Hematopoietic multipotent progenitor cell treated with erythropoietin and hydrocortisone succinate and interleukin-3 and kit ligand, for 6 days (in vitro differentiated cells): Measurements from ENCODE around the gene ATP9B.
A peak's percentile ranks its signal among the peaks of the same experiment; 100 is the strongest.

ENCODE experiments used
- DNase-seq: peaks from one replicate; pipeline ENCODE4 v3.0.0-alpha.2; 2015

Gene ATP9B

GRCh38 chr18:79402977-79403722, 334.0 kb downstream of the ATP9B start:
- peak; percentile 83 for DNase-seq

- no peak for DNase-seq
Measured at GRCh38 chr18:79403723-79404566, 334.8 kb downstream of the ATP9B start.

GRCh38 chr18:79404567-79404910, 335.3 kb downstream of the ATP9B start:
- DNase-seq, result peak; percentile 51

- no peak for DNase-seq
Measured at GRCh38 chr18:79405019-79405780, 336.0 kb downstream of the ATP9B start.

- DNase-seq, result peak; percentile 82
Measured at GRCh38 chr18:79405781-79406575, 336.8 kb downstream of the ATP9B start.

- no peak for DNase-seq
Measured at GRCh38 chr18:79406708-79407107, 337.5 kb downstream of the ATP9B start.

GRCh38 chr18:79409313-79409712, 340.1 kb downstream of the ATP9B start:
- DNase-seq, result no peak

GRCh38 chr18:79410171-79410641, 341.0 kb downstream of the ATP9B start:
- DNase-seq, result no peak

- DNase-seq, result no peak
Measured at GRCh38 chr18:79410731-79411613, 341.8 kb downstream of the ATP9B start.

GRCh38 chr18:79411614-79412526, 342.7 kb downstream of the ATP9B start:
- DNase-seq, result no peak

- no peak for DNase-seq
Measured at GRCh38 chr18:79413025-79413424, 343.8 kb downstream of the ATP9B start.

- no peak for DNase-seq
Measured at GRCh38 chr18:79413426-79413825, 344.2 kb downstream of the ATP9B start.

- no peak for DNase-seq
Measured at GRCh38 chr18:79413901-79414300, 344.7 kb downstream of the ATP9B start.

- no peak for DNase-seq
Measured at GRCh38 chr18:79416022-79416676, 347.0 kb downstream of the ATP9B start.

- no peak for DNase-seq
Measured at GRCh38 chr18:79416677-79417052, 347.5 kb downstream of the ATP9B start.

- no peak for DNase-seq
Measured at GRCh38 chr18:79418236-79418635, 349.0 kb downstream of the ATP9B start.

- DNase-seq, result no peak
Measured at GRCh38 chr18:79418642-79419041, 349.4 kb downstream of the ATP9B start.

- DNase-seq, result no peak
Measured at GRCh38 chr18:79420033-79420745, 351.0 kb downstream of the ATP9B start.

- DNase-seq, result no peak
Measured at GRCh38 chr18:79421275-79421857, 352.2 kb downstream of the ATP9B start.
